Body of pancreas (tissue), 4 donors: ENCODE results near the gene TENM4. TPM values are rescaled to one million over a fixed set of nuclear protein-coding genes. Genes with fewer than 3 reads are reported as not detected.

Experiments used
- ATAC-seq: fragments of 150-250 bp; one replicate; pipeline ENCODE4 v1.9.1; 2016
- DNase-seq, 4 donors: peaks; one replicate each; pipeline ENCODE4 v3.0.0-alpha.2; 2019
- H3K27ac ChIP-seq, 4 donors: fragments of 200-600 bp; sonication (generic); 1 replicate in 3 of 4; 2 replicates in 1 of 4; pipeline versions ENCODE4 v1.5.1 to v1.6.1; 2016 to 2019; ENCODE audit warnings: mild to moderate bottlenecking in 1 of 4, mixed read lengths in 1 of 4, moderate library complexity in 1 of 4
- H3K27me3 ChIP-seq, 2 donors: fragments of 200-600 bp; sonication (generic); one replicate each; pipeline ENCODE4 v1.6.0; 2016; ENCODE audit warnings: mild to moderate bottlenecking in 1 of 2
- H3K36me3 ChIP-seq, 2 donors: fragments of 200-600 bp; sonication (generic); replicated peaks in 1 of 2; 2 replicates each; pipeline ENCODE4 v1.5.1; 2016; ENCODE audit warnings: low read depth in 2 of 2; ENCODE audit not compliant: insufficient read depth in 1 of 2
- H3K4me1 ChIP-seq: fragments of 200-600 bp; sonication (generic); one replicate; pipeline ENCODE4 v1.6.0; 2016
- H3K4me3 ChIP-seq, 2 donors: fragments of 200-600 bp; sonication (generic); 1 replicate in 1 of 2; 2 replicates in 1 of 2; pipeline ENCODE4 v1.5.1; 2016 to 2019
- H3K9me3 ChIP-seq, 3 donors: fragments of 200-600 bp; sonication (generic); 1 replicate in 2 of 3; 2 replicates in 1 of 3; pipeline ENCODE4 v1.5.1; 2016
- CTCF ChIP-seq, 7 experiments: fragments of 450-650 bp in 4 of 7; fragments of 200-600 bp in 3 of 7; sonication (generic) in 3 of 7; IDR thresholded peaks; one replicate each; pipeline ENCODE4 v1.5.1; 2016 to 2019; ENCODE audit warnings: antibody characterized with exemption in 7 of 7
- POLR2A ChIP-seq, 3 donors: fragments of 450-650 bp; IDR thresholded peaks; one replicate each; pipeline ENCODE4 v1.6.1; 2016; ENCODE audit warnings: antibody characterized with exemption in 3 of 3, mild to moderate bottlenecking in 2 of 3
- WGBS, 2 donors: methylation state at CpG; one replicate each; pipeline ENCODE4 v1.1.5; 2017; 5-methylcytosine and 5-hydroxymethylcytosine counted together
- intact Hi-C: fragments of 100-400 bp; cut with DNase I; formaldehyde crosslinking; loops from one replicate; pipeline ENCODE4 v1.15.1; 2023
- total RNA-seq, 2 donors: library from RNA; depleted of rRNA; stranded (reverse); fragments of >200 nt; gene quantifications; one replicate each; pipeline ENCODE4 v1.1.0, GENCODE V29; 2016

The TENM4 gene
- total RNA-seq, 2 donors from 2014 or later, result 0.78 to 6.6 TPM

- no peaks in the 10 kb centered on the region for H3K9me3 ChIP-seq
- H3K4me1 ChIP-seq, result no peaks in the 10 kb centered on the region
- H3K27me3 ChIP-seq, result no peaks in the 10 kb centered on the region
- 52 to 57% methylated on average over 3 of the region's 3 CpGs for WGBS, 2 donors
- TF ChIP-seq CTCF (IDR thresholded peaks at IDR 0.05) (no peak), POLR2A (IDR thresholded peaks at IDR 0.05) (no peak)
- no peak for ATAC-seq
- no peak for DNase-seq
- H3K27ac ChIP-seq, result no peak overlapping the region
- no peak overlapping the region for H3K4me3 ChIP-seq
- intact Hi-C loops, result no loop called here
- H3K36me3 ChIP-seq, result no peaks in the 10 kb centered on the region
These were observed 37.9 kb downstream of the TENM4 start for GRCh38 chr11:79402912-79403311.

GRCh38 chr11:79400717-79401330, 40.0 kb downstream of the TENM4 start:
- DNase-seq (peak in 3 of 4 donors; percentile 24 to 57 (median 34)), ATAC-seq (peak; percentile 65)
- Histone ChIP-seq H3K27ac (no peak overlapping the region), H3K9me3 (no peaks in the 10 kb centered on the region), H3K4me1 (no peaks in the 10 kb centered on the region), H3K4me3 (no peak overlapping the region), H3K36me3 (no peaks in the 10 kb centered on the region), H3K27me3 (no peaks in the 10 kb centered on the region)
- intact Hi-C loops, result no loop called here
- WGBS, 2 donors, result 49 to 52% methylated on average over 4 of the region's 4 CpGs
- peak; percentile 7 to 56 (median 46) for TF ChIP-seq CTCF (IDR thresholded peaks at IDR 0.05)
- no peak for TF ChIP-seq POLR2A (IDR thresholded peaks at IDR 0.05)

GRCh38 chr11:79400206-79400605, 40.6 kb downstream of the TENM4 start:
- Histone ChIP-seq H3K4me1 (no peaks in the 10 kb centered on the region), H3K4me3 (no peak overlapping the region), H3K36me3 (no peaks in the 10 kb centered on the region), H3K9me3 (no peaks in the 10 kb centered on the region), H3K27me3 (no peaks in the 10 kb centered on the region), H3K27ac (no peak overlapping the region)
- 21 to 35% methylated on average over 2 of the region's 2 CpGs for WGBS, 2 donors
- TF ChIP-seq POLR2A (IDR thresholded peaks at IDR 0.05) (no peak), CTCF (IDR thresholded peaks at IDR 0.05) (no peak)
- no peak for ATAC-seq
- no peak for DNase-seq
- intact Hi-C loops, result no loop called here

DNA sequence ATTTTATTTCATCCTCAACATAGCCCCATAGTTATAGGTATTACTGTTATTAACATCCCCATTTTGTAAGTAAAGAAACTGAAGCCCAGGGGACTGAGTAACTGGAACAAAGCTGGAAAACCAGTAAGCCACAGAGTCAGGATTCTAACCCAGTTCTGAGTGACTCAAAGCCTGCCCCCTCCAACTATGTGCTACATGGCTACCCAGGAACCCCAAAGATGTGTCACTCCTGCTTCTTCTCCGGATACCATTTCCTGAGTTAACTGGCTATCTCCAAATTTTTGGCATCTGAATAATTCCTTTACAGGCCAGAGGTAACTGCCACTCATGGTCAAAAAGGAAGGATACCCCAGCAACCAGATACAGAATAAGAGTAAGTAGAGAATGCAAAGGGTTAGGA, 43.6 kb downstream of the TENM4 start:
- TF ChIP-seq CTCF (IDR thresholded peaks at IDR 0.05) (no peak), POLR2A (IDR thresholded peaks at IDR 0.05) (no peak)
- Histone ChIP-seq H3K36me3 (no peaks in the 10 kb centered on the region), H3K27me3 (no peaks in the 10 kb centered on the region), H3K4me3 (no peak overlapping the region), H3K9me3 (no peaks in the 10 kb centered on the region), H3K4me1 (no peaks in the 10 kb centered on the region), H3K27ac (no peak overlapping the region)
- DNase-seq (no peak), ATAC-seq (no peak)
- intact Hi-C loops, result no loop called here
- WGBS, 2 donors, result 82 to 88% methylated on average over 1 of the region's 1 CpG

DNA sequence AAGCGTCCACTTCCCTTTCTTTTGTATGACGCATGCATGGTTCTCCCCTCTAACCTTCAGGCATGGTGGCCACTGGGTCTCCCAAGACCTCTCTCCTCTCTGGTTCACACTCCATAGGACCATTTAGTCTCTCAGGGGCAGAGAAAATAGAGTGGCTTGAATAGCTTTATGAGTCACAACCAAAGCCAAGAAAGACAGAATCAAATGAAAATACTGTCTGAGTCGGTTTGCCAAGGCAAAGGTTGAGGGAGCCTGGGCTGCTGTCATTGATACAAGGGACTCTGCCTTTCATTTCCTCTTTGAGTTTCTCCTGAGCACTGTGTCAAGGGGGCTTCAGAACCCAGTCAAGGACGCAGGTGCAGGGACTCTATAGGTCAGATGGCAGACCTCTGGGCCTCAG, 44.2 kb downstream of the TENM4 start:
- ATAC-seq, result no peak
- 64 to 65% methylated on average over 4 of the region's 4 CpGs for WGBS, 2 donors
- Histone ChIP-seq H3K27me3 (no peaks in the 10 kb centered on the region), H3K27ac (no peak overlapping the region), H3K4me3 (no peak overlapping the region), H3K9me3 (no peaks in the 10 kb centered on the region), H3K36me3 (no peaks in the 10 kb centered on the region), H3K4me1 (no peaks in the 10 kb centered on the region)
- DNase-seq, result no peak
- intact Hi-C loops, result no loop called here
- TF ChIP-seq POLR2A (IDR thresholded peaks at IDR 0.05), result no peak
- no peak for TF ChIP-seq CTCF (IDR thresholded peaks at IDR 0.05)
